Measurements from ENCODE around the gene NME7.
A peak's percentile ranks its signal among the peaks of the same experiment; 100 is the strongest.
"Not testable (repeated sequence)": the region's sequence is repeated elsewhere in the genome, so short reads cannot be mapped to it uniquely, and the experiment has no call there.

NME7 gene

DNA sequence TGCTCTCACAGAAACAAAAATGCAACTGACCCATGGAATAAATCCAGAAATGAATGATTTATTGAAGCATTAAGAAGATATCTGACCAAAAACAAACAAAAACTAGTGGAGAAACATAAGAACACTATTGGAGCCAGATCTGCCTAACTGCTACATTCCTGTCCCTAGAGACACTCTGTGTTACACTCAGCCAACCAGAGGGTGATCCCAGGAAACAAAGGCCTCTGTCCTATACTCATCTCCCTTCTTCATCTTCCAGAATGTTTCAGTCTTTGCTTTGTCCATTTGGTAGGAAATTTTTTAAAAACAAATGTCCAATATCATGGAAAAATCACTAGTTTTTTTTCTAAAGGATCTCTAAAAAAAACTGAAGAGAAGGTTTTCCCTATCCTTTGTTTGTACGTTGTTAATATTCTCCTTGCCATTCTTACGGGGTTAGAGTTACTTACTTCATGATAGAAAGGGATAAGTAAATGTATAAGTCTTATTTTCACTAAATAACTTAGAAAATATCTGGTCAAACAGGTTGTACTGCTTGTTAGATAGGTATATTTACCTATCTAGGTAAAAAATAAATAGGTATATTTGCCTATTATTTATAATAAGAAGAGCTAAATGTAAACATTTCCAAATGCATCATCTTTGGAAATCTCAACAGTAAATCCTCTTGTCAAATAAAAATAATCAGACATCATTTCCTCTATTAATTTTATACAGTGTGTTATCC, 59.1 kb downstream of the NME7 start:
- DNase-seq (ENCODE audit: low read depth in 1 of 2, low spot score in 1 of 2) = peak in 1 of 2 experiments; percentile 30
- in situ Hi-C loops (cut with HindIII; ENCODE audit: low pct_unique_long_range_greater_than_20kb, low sequenced_read_pairs) = no loop called here

DNA sequence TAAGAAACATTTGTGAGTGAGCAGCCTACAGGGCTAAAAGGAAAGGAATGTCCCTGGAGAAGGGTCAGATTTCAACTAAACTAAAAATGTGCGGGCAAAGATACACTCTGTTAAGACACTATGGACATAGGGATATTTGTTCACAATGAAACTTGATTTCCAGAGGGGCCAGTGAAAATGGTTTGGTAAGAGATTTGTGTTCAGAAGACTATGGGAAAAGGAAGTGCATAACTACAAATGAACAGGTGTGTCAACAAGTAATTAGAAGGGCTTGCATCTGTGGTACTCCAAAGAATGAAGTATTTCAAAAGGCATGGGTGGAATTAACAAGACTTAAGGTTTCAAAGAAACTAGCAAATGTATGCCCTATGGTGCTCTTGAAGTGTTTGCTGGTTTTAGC, 60.4 kb downstream of the NME7 start:
- peak in 1 of 2 experiments; percentile 18 for DNase-seq (ENCODE audit: low read depth in 1 of 2, low spot score in 1 of 2)
- no peak for TF ChIP-seq JUND (IDR thresholded peaks at IDR 0.05; ENCODE audit: low read depth)
- in situ Hi-C loops (cut with HindIII; ENCODE audit: low pct_unique_long_range_greater_than_20kb, low sequenced_read_pairs) = no loop called here

More for the DNA sequence above, 59.1 kb downstream of the NME7 start:
- TF ChIP-seq JUND (IDR thresholded peaks at IDR 0.05; ENCODE audit: low read depth) = no peak

DNA sequence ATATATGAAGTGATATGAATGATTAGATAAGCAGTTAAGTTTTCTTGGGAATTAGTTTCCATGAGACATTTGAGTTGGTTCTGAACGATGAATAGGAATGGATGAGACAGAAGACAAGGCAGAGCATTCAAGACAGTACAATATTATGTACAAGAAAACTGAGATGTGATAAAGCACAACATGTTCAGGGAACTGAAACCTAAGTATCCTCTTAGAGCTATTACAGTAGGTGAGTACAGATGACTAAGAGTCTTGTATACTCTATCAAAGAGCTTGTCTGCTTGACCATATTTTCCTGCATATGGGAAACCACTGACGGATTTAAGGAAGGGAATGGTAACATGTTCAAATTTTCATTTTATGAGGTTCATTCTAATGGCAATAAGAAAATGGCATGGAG, 61.6 kb downstream of the NME7 start:
- in situ Hi-C loops (cut with HindIII; ENCODE audit: low pct_unique_long_range_greater_than_20kb, low sequenced_read_pairs) = no loop called here
- TF ChIP-seq JUND (IDR thresholded peaks at IDR 0.05; ENCODE audit: low read depth) = no peak
- no peak for DNase-seq (ENCODE audit: low read depth in 1 of 2, low spot score in 1 of 2)

DNA sequence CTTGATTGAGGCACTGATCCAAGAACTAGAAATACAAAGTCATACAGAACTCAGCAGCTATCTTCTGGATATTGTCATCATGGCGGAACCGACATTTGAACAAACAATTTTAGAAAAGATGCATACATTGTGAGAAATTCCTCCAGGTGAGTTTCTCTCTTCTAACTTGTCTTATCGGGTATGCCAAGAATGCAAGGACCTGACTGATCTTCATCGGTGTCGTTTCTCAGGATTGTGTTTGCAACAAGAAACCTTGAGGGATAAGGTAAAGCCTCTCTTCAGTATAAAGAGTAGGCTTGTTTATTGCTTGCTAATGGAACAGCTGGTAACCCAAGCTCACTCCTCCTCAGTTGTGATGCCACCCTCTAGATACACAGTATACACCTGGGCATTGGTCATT, 62.2 kb downstream of the NME7 start:
- in situ Hi-C loops (cut with HindIII; ENCODE audit: low pct_unique_long_range_greater_than_20kb, low sequenced_read_pairs) = no loop called here
- no peak for TF ChIP-seq JUND (IDR thresholded peaks at IDR 0.05; ENCODE audit: low read depth)
- DNase-seq (ENCODE audit: low read depth in 1 of 2, low spot score in 1 of 2) = no peak

DNA sequence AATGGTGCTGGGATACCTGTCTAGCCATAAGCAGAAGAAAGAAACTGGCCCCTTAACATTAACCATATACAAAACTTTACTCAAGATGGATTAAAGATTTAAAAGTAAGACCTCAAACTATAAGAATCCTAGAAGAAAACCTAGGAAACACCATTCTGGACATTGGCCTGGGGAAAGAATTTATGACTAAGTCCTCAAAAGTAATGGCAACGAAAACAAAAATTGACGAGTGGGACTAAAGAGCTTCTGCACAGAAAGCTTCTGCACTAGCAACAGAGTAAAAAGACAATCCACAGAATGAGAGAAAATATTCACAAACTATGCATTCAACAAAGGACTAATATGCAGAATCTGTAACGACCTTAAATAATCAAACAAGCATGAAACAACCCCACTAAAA, 66.7 kb downstream of the NME7 start:
- no peak for DNase-seq (ENCODE audit: low read depth in 1 of 2, low spot score in 1 of 2)
- in situ Hi-C loops (cut with HindIII; ENCODE audit: low pct_unique_long_range_greater_than_20kb, low sequenced_read_pairs) = no loop called here
- TF ChIP-seq JUND (IDR thresholded peaks at IDR 0.05; ENCODE audit: low read depth) = no peak

DNA sequence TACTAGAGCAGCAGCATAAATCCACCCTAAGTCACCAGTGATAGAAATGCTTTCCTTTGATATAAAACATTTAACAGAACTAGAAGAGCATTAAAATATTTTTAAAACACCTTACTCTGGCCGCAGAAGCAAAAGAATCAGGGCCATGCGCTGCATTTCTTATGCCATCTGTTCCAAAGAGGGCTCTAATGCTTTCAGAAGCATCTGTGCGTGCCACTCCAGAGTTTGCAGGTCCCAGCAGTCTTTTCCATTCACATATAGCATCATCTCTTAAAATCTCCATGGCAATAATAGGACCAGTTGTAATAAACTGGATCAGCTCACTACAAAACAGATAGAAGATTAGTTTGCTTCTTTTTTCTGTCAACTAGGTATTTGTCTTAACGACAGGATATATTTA, 69.2 kb downstream of the NME7 start:
- in situ Hi-C loops (cut with HindIII; ENCODE audit: low pct_unique_long_range_greater_than_20kb, low sequenced_read_pairs) = no loop called here
- no peak for TF ChIP-seq JUND (IDR thresholded peaks at IDR 0.05; ENCODE audit: low read depth)

DNA sequence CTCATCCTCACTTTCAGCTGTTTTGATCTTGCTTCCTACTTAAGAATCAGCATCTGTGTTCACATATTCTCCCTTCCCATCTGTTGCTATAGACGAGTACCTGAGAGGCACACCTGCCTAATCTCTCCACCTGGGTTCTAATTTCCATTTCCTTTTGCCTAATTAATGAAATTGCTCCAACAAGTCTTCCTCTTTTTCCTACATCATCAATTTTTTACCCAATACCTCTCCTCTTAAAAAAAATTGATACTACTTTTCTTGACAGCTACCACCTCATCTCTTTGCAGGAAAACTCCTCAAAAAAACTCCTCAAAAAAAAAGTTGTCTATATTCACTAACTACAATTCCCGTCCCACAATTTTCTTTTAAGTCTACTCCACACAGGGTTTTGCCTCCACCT, 71.8 kb downstream of the NME7 start:
- in situ Hi-C loops (cut with HindIII; ENCODE audit: low pct_unique_long_range_greater_than_20kb, low sequenced_read_pairs) = no loop called here
- no peak for TF ChIP-seq JUND (IDR thresholded peaks at IDR 0.05; ENCODE audit: low read depth)
- DNase-seq (ENCODE audit: low read depth in 1 of 2, low spot score in 1 of 2) = no peak

More for the DNA sequence above, 69.2 kb downstream of the NME7 start:
- DNase-seq (ENCODE audit: low read depth in 1 of 2, low spot score in 1 of 2) = no peak

DNA sequence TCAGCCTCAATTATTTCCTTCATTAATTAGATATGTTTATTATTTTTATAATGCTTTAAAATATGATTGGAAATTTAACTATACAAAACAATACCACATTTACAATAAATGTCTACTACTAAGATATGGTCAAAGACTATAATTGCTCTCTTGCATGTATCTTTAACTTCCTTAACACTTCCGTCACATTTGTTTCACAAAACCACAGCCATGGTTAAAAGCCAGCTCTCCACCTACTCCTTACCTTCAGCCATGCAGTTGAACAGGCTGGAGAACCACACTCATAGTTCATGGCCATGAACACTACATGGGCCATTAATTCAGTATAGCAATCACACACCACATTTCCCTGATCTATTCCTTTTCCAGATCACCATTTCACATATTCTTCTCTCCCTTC, 72.2 kb downstream of the NME7 start:
- DNase-seq (ENCODE audit: low read depth in 1 of 2, low spot score in 1 of 2) = no peak
- in situ Hi-C loops (cut with HindIII; ENCODE audit: low pct_unique_long_range_greater_than_20kb, low sequenced_read_pairs) = no loop called here
- no peak for TF ChIP-seq JUND (IDR thresholded peaks at IDR 0.05; ENCODE audit: low read depth)

DNA sequence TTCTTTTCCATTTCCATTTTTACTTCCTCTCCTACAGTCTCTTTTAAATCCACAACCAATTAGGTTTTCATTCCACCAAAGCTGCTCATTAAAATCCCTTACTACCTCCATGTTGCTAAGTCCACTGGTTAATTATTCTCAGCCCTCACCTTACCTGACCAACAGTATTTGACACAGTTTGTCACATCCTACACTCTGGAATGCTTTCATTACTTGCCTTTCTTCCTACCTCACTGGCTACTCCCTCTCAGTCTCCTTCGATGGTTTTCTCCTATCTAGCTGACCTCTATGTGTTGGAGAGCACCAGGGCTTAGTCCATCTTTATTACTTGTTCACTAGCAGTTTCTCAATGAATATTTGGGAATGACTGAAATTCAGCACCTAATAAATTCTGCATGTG, 78.6 kb downstream of the NME7 start:
- DNase-seq (ENCODE audit: low read depth in 1 of 2, low spot score in 1 of 2) = no peak
- TF ChIP-seq JUND (IDR thresholded peaks at IDR 0.05; ENCODE audit: low read depth) = no peak
- in situ Hi-C loops (cut with HindIII; ENCODE audit: low pct_unique_long_range_greater_than_20kb, low sequenced_read_pairs) = no loop called here

DNA sequence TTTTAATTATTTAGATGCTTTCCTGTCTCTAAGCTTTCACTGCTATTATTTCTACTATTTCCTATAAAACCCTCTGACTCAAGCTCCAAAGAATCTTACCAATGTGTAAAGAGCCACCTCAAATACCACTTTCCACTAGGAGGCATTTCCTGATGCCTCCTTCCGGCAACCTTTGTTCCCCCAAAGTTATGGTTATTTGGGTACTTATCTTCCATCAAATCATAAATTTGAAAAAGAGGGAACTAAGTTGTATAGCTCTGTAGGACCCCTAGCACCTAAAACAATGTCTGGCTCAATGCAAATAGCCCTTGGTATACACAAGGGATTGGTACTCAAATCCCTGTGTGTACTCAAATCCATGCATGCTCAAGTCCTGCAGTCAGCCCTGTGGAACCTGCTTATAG, 79.6 kb downstream of the NME7 start:
- in situ Hi-C loops (cut with HindIII; ENCODE audit: low pct_unique_long_range_greater_than_20kb, low sequenced_read_pairs) = no loop called here
- no peak for TF ChIP-seq JUND (IDR thresholded peaks at IDR 0.05; ENCODE audit: low read depth)
- DNase-seq (ENCODE audit: low read depth in 1 of 2, low spot score in 1 of 2) = no peak

DNA sequence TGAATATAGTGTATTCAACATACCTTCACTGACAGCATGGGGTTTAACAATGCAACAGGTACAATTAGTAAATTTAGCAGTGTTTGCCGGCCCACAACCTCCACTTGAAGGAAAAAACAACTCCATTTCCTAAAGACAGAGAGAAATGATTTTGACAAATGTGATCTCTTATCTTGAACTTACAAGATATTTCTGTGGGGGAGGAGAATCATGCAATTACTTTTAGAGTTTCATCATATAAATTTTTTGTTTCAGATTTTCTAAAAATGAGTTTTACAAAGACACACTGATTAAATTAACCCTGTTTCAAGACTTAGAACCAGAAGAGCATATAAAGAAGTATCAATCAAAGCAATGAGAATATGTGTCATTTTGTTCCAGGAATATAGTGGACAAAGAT, 80.3 kb downstream of the NME7 start:
- in situ Hi-C loops (cut with HindIII; ENCODE audit: low pct_unique_long_range_greater_than_20kb, low sequenced_read_pairs) = no loop called here

DNA sequence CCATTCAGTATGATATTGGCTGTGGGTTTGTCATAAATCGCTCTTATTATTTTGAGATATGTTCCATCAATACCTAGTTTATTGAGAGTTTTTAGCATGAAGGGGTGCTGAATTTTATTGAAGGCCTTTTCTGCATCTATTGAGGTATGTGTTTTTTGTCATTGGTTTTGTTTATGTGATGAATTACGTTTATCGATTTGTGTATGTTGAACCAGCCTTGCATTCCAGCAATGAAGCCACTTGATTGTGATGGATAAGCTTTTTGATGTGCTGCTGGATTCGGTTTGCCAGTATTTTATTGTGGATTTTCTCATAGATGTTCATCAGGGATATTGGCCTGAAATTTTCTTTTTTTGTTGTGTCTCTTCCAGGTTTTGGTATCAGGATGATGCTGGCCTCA, 86.0 kb downstream of the NME7 start:
- DNase-seq (ENCODE audit: low read depth in 1 of 2, low spot score in 1 of 2); in situ Hi-C loops (cut with HindIII; ENCODE audit: low pct_unique_long_range_greater_than_20kb, low sequenced_read_pairs): not testable (repeated sequence)

More for the DNA sequence above, 80.3 kb downstream of the NME7 start:
- no peak for DNase-seq (ENCODE audit: low read depth in 1 of 2, low spot score in 1 of 2)
- TF ChIP-seq JUND (IDR thresholded peaks at IDR 0.05; ENCODE audit: low read depth) = no peak

DNA sequence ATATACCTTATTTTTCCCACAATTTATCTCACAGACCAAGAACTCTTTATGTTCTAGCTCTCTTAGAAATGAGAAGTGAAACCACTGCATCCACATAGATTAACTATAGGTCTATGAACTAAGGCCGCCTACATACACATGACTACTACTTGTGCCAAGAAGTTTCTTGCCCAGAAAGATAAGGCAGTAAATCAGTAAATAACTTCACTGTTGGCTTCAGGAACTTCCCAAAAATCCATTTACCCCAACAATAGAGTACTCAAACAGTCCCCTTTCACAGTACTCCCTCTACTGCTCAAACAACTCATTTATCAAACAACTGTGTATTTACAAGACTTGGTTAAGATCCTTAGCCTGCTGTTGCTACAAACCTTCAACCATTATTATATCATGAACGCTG, 96.5 kb downstream of the NME7 start:
- in situ Hi-C loops (cut with HindIII; ENCODE audit: low pct_unique_long_range_greater_than_20kb, low sequenced_read_pairs) = no loop called here
- no peak for TF ChIP-seq JUND (IDR thresholded peaks at IDR 0.05; ENCODE audit: low read depth)
- no peak for DNase-seq (ENCODE audit: low read depth in 1 of 2, low spot score in 1 of 2)

DNA sequence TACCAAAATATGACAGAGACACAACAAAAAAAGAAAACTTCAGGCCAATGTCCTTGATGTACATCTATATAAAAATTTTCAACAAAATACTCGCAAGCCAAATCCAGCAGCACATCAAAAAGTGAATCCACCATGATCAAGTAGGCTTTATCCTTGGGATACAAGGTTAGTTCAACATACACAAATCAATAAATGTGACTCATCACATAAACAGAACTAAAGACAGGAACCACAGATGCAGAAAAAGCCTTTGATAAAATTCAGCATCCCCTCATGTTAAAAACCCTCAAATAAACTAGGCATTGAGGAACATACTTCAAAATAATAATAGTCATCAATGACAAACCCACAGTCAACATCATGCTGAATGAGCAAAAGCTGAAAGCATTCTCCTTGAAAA, 101.5 kb downstream of the NME7 start:
- no peak for TF ChIP-seq JUND (IDR thresholded peaks at IDR 0.05; ENCODE audit: low read depth)
- no peak for DNase-seq (ENCODE audit: low read depth in 1 of 2, low spot score in 1 of 2)
- in situ Hi-C loops (cut with HindIII; ENCODE audit: low pct_unique_long_range_greater_than_20kb, low sequenced_read_pairs) = no loop called here

All from T47D (cell line).